ENCODE data around the gene CPXM1. TPM values are rescaled to one million over a fixed set of nuclear protein-coding genes. Genes with fewer than 3 reads are reported as not detected.

CPXM1 gene
- total and polyA plus RNA-seq, 2 donors (not counting 3 experiments of a cell fraction or from before 2014, with no cell fraction given) = 18.9 to 20.3 TPM

DNA sequence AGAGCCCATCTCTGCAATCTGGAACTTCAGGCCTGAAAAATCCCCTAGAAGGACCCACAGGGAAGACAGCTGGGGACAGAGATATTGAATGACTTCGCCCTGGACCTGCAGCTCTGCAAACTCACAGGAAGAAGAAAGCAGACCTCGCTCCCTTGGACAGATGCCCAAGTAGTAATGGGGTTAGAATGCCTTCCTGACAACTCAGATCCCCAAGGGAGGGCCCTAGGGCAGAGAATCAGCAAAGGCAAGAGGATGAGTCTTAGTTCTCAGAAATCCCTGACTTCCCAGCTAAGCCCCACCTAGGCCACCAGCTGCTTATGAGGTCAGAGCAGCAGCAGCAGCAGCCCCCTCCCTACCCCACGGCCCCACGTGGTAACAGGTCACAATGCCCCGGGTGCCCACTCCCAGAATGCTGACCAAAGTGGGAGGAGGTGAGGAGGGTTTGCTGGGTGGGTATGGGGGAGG lies 14.2 kb upstream of the CPXM1 start, which contains the start of gene C20orf141:
Gene C20orf141 (plus strand): TSS at position 401 of the 465 bp plus-strand sequence. CDS start 198 bp downstream, outside the sequence.
- Histone ChIP-seq H3K9me3 (replicated peaks; ENCODE audit: control insufficient read depth, insufficient read depth, low read length) (peaks cover 1% of the 10 kb centered on the region), H3K27me3 (ENCODE audit: control insufficient read depth in 2 of 2, insufficient read depth in 2 of 2, low read length in 2 of 2) (peaks cover 6 to 12% of the 10 kb centered on the region in 2 experiments), H3K27ac (ENCODE audit: insufficient read depth, low read depth, low read length) (no peak within 1 kb of the TSS), H3K36me3 (ENCODE audit: control insufficient read depth in 2 of 2, extremely low read depth in 1 of 2, insufficient read depth in 2 of 2, low read length in 2 of 2) (no peaks in the 10 kb centered on the region), H4K20me1 (replicated peaks; ENCODE audit: control insufficient read depth, extremely low read depth, insufficient read depth, low read length) (no peaks in the 10 kb centered on the region), H3K4me3 (replicated peaks in 1 of 3; ENCODE audit: insufficient read depth in 1 of 3, low read depth in 1 of 3, low read length in 3 of 3) (no peak within 1 kb of the TSS), H2AFZ (ENCODE audit: low read depth, low read length) (no peak within 1 kb of the TSS), H3K4me2 (ENCODE audit: insufficient read depth, low read length) (no peak within 1 kb of the TSS), H3K9ac (replicated peaks; ENCODE audit: extremely low read depth, insufficient read depth, low read length) (no peak within 1 kb of the TSS), H3K9me1 (replicated peaks; ENCODE audit: control insufficient read depth, extremely low read depth, insufficient read depth, low read length) (no peaks in the 10 kb centered on the region), H3K79me2 (ENCODE audit: control insufficient read depth, insufficient read depth, low read length) (no peaks in the 10 kb centered on the region), H3K4me1 (ENCODE audit: control insufficient read depth, extremely low read depth, insufficient read depth, low read length) (no peaks in the 10 kb centered on the region)
- intact Hi-C loops (cut with micrococcal nuclease) (no loop called here), dilution Hi-C loops (cut with MboI; ENCODE audit: extremely low pct_ligation_motif_present, low sequenced_read_pairs) (no loop called here)
- TF ChIP-seq, protein P1, sequence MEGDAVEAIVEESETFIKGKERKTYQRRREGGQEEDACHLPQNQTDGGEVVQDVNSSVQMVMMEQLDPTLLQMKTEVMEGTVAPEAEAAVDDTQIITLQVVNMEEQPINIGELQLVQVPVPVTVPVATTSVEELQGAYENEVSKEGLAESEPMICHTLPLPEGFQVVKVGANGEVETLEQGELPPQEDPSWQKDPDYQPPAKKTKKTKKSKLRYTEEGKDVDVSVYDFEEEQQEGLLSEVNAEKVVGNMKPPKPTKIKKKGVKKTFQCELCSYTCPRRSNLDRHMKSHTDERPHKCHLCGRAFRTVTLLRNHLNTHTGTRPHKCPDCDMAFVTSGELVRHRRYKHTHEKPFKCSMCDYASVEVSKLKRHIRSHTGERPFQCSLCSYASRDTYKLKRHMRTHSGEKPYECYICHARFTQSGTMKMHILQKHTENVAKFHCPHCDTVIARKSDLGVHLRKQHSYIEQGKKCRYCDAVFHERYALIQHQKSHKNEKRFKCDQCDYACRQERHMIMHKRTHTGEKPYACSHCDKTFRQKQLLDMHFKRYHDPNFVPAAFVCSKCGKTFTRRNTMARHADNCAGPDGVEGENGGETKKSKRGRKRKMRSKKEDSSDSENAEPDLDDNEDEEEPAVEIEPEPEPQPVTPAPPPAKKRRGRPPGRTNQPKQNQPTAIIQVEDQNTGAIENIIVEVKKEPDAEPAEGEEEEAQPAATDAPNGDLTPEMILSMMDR (IDR thresholded peaks at IDR 0.05; ENCODE audit: extremely low read depth in 1 of 2, insufficient read depth in 1 of 2, low read depth in 1 of 2, low read length in 2 of 2) = no peak
- TF ChIP-seq POLR2A (IDR thresholded peaks at IDR 0.05; ENCODE audit: low read depth, low read length) (no peak), JUN (IDR thresholded peaks at IDR 0.05; ENCODE audit: borderline replicate concordance, insufficient read depth, insufficient read length, low read depth) (no peak)
- TF ChIP-seq, protein P2, sequence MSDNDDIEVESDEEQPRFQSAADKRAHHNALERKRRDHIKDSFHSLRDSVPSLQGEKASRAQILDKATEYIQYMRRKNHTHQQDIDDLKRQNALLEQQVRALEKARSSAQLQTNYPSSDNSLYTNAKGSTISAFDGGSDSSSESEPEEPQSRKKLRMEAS (IDR thresholded peaks at IDR 0.05; ENCODE audit: insufficient read depth, insufficient read length) = no peak
- FAIRE-seq = peak; percentile 28
- BruUV-seq (replicated peaks) = no TSS peak
- ChIA-PET POLR2A (no interaction called here), CTCF (no interaction called here)
- peak; percentile 40 for DNase-seq (ENCODE audit: low read depth, low spot score)

DNA sequence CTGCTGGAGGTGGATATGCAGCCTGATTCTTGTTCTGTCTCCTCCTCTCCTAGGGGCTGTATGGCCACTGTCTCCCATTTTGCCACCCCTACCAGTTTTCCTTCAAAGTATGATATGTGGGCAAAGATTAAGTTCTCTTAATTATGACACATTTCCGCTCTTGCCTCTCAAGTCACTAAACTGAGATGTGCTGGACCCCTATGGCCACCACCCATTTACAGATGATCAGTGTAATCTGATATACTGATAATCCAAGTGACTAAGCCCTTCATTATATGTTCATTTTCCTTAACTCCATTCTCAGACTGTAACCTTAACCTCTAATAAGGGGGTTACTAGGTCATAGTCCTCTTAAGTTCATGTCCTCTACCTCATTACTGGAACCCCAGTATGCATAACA lies 13.6 kb upstream of the CPXM1 start:
- Histone ChIP-seq H3K27me3 (ENCODE audit: control insufficient read depth in 2 of 2, insufficient read depth in 2 of 2, low read length in 2 of 2) (peaks cover 4 to 9% of the 10 kb centered on the region in 2 experiments), H3K4me1 (ENCODE audit: control insufficient read depth, extremely low read depth, insufficient read depth, low read length) (no peaks in the 10 kb centered on the region), H3K4me3 (replicated peaks in 1 of 3; ENCODE audit: insufficient read depth in 1 of 3, low read depth in 1 of 3, low read length in 3 of 3) (no peak overlapping the region), H2AFZ (ENCODE audit: low read depth, low read length) (no peak overlapping the region), H3K27ac (ENCODE audit: insufficient read depth, low read depth, low read length) (no peak overlapping the region), H3K36me3 (ENCODE audit: control insufficient read depth in 2 of 2, extremely low read depth in 1 of 2, insufficient read depth in 2 of 2, low read length in 2 of 2) (no peaks in the 10 kb centered on the region), H3K9ac (replicated peaks; ENCODE audit: extremely low read depth, insufficient read depth, low read length) (no peak overlapping the region), H3K4me2 (ENCODE audit: insufficient read depth, low read length) (no peak overlapping the region), H3K9me1 (replicated peaks; ENCODE audit: control insufficient read depth, extremely low read depth, insufficient read depth, low read length) (no peaks in the 10 kb centered on the region), H3K79me2 (ENCODE audit: control insufficient read depth, insufficient read depth, low read length) (no peaks in the 10 kb centered on the region), H4K20me1 (replicated peaks; ENCODE audit: control insufficient read depth, extremely low read depth, insufficient read depth, low read length) (no peaks in the 10 kb centered on the region), H3K9me3 (replicated peaks; ENCODE audit: control insufficient read depth, insufficient read depth, low read length) (peaks cover 1% of the 10 kb centered on the region)
- BruUV-seq (replicated peaks) = no TSS peak
- dilution Hi-C loops (cut with MboI; ENCODE audit: extremely low pct_ligation_motif_present, low sequenced_read_pairs) (no loop called here), intact Hi-C loops (cut with micrococcal nuclease) (no loop called here)
- ChIA-PET CTCF (no interaction called here), POLR2A (no interaction called here)
- TF ChIP-seq POLR2AphosphoS5 (IDR thresholded peaks at IDR 0.05; ENCODE audit: insufficient read depth, low read depth, low read length) (no peak), EZH2 (IDR thresholded peaks at IDR 0.05; ENCODE audit: borderline replicate concordance, low read depth, low read length, severe bottlenecking) (no peak), POLR2A (IDR thresholded peaks at IDR 0.05; ENCODE audit: low read depth, low read length) (no peak), GATA2 (IDR thresholded peaks at IDR 0.05; ENCODE audit: insufficient read depth, insufficient read length, low read depth, low read length) (no peak), JUN (IDR thresholded peaks at IDR 0.05; ENCODE audit: borderline replicate concordance, insufficient read depth, insufficient read length, low read depth) (no peak)
- FAIRE-seq = no peak
- DNase-seq (ENCODE audit: low read depth, low spot score) = no peak

Measured in endothelial cell of umbilical vein (primary cell).